ENCODE measurements around the gene HMGN2.

GRCh38 chr1:26449868-26450267 is 22.4 kb upstream of the HMGN2 start:
- TF ChIP-seq CTCF (IDR thresholded peaks at IDR 0.05 in 4 of 5, conservative IDR thresholded peaks at IDR 0.05 in 1 of 5) (no peak), POLR2A (IDR thresholded peaks at IDR 0.05) (no peak)

Measured in gastrocnemius medialis (tissue), 4 donors.